GM23338 (cell line): ENCODE data around the gene GRIK4.
A peak's percentile ranks its signal among the peaks of the same experiment; 100 is the strongest.

Experiments used
- CREB1 ChIP-seq: fragments of 250-450 bp; sonication (Bioruptor Pico); IDR thresholded peaks from 2 replicates; pipeline ENCODE4 v1.5.0; 2020; ENCODE audit warnings: low read depth, mild to moderate bottlenecking, moderate library complexity
- EZH2 ChIP-seq: fragments of 200-600 bp; sonication (generic); IDR thresholded peaks from one replicate; pipeline ENCODE4 v1.8.0; 2017; ENCODE audit warnings: antibody characterized with exemption, mild to moderate bottlenecking, low read depth; ENCODE audit not compliant: unreplicated experiment
- POLR2AphosphoS5 ChIP-seq: IDR thresholded peaks from 2 replicates; pipeline ENCODE4 v1.6.1; 2016; ENCODE audit warnings: antibody characterized with exemption, low read depth
- STAT1 ChIP-seq: IDR thresholded peaks from one replicate; pipeline ENCODE4 v1.6.1; 2016; ENCODE audit warnings: antibody characterized with exemption; ENCODE audit not compliant: unreplicated experiment
- ZNF331 ChIP-seq: fragments of 250-450 bp; sonication (Bioruptor Pico); IDR thresholded peaks from 2 replicates; pipeline ENCODE4 v1.5.0; 2020; ENCODE audit warnings: low read depth, mild to moderate bottlenecking, moderate library complexity
- TF ChIP-seq, protein P1 (sequence below), 2 experiments: fragments of 200-600 bp in 1 of 2; sonication (generic) in 1 of 2; conservative IDR thresholded peaks; 2 replicates each; pipeline versions ENCODE4 v1.5.1 to v1.6.1; 2016 to 2017; ENCODE audit warnings: antibody characterized with exemption in 2 of 2, low read depth in 2 of 2, mild to moderate bottlenecking in 2 of 2, moderate library complexity in 1 of 2
- TF ChIP-seq, protein P2 (sequence below): IDR thresholded peaks from one replicate; pipeline ENCODE4 v1.6.1; 2018; ENCODE audit warnings: antibody characterized with exemption; ENCODE audit not compliant: unreplicated experiment
- TF ChIP-seq, protein P3 (sequence below): IDR thresholded peaks from 2 replicates; pipeline ENCODE4 v1.6.1; 2016; ENCODE audit warnings: antibody characterized with exemption
- TF ChIP-seq, protein P4 (sequence below): fragments of 250-450 bp; sonication (Bioruptor Pico); IDR thresholded peaks from 2 replicates; pipeline ENCODE4 v1.5.0; 2020; ENCODE audit warnings: mild to moderate bottlenecking, moderate library complexity

DNA sequence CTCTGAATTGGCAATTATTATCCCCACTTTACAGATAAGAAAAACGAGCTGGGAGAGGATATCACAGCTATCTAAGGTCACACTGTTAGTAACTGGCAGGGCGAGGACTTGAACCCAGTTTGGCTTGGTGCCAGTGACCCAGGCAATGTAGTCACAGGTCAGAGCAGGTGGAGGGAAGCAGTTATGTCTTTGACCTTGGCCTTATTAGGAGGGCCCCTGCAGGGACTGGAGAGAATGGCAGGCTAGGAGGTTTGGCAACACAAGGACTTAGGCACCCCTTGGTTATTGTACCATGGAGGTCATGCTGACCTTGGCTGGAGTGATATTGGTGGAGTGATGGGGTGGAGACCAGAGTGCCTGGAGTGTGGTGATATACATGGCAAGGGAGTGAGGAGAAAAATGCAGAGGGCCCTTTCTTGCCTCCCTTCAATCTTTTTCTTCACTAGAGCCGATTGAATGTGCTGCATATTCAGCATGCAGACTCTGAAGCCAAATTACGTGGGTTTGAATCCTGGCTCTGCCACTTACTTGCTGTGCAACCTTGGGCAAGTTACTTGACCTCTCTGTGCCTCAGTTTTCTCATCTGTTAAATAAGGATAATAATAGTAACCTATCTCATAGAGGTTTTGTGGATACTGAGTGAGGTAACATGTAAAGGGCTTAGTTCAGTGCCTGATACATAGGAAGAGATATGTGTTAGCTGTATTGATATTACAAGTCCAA, 419.7 kb downstream of the GRIK4 start:
- TF ChIP-seq, protein P1, sequence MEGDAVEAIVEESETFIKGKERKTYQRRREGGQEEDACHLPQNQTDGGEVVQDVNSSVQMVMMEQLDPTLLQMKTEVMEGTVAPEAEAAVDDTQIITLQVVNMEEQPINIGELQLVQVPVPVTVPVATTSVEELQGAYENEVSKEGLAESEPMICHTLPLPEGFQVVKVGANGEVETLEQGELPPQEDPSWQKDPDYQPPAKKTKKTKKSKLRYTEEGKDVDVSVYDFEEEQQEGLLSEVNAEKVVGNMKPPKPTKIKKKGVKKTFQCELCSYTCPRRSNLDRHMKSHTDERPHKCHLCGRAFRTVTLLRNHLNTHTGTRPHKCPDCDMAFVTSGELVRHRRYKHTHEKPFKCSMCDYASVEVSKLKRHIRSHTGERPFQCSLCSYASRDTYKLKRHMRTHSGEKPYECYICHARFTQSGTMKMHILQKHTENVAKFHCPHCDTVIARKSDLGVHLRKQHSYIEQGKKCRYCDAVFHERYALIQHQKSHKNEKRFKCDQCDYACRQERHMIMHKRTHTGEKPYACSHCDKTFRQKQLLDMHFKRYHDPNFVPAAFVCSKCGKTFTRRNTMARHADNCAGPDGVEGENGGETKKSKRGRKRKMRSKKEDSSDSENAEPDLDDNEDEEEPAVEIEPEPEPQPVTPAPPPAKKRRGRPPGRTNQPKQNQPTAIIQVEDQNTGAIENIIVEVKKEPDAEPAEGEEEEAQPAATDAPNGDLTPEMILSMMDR (conservative IDR thresholded peaks at IDR 0.05; ENCODE audit: low read depth in 2 of 2) = peak; percentile 33 to 39
- no peak for TF ChIP-seq POLR2AphosphoS5
- TF ChIP-seq, protein P2, sequence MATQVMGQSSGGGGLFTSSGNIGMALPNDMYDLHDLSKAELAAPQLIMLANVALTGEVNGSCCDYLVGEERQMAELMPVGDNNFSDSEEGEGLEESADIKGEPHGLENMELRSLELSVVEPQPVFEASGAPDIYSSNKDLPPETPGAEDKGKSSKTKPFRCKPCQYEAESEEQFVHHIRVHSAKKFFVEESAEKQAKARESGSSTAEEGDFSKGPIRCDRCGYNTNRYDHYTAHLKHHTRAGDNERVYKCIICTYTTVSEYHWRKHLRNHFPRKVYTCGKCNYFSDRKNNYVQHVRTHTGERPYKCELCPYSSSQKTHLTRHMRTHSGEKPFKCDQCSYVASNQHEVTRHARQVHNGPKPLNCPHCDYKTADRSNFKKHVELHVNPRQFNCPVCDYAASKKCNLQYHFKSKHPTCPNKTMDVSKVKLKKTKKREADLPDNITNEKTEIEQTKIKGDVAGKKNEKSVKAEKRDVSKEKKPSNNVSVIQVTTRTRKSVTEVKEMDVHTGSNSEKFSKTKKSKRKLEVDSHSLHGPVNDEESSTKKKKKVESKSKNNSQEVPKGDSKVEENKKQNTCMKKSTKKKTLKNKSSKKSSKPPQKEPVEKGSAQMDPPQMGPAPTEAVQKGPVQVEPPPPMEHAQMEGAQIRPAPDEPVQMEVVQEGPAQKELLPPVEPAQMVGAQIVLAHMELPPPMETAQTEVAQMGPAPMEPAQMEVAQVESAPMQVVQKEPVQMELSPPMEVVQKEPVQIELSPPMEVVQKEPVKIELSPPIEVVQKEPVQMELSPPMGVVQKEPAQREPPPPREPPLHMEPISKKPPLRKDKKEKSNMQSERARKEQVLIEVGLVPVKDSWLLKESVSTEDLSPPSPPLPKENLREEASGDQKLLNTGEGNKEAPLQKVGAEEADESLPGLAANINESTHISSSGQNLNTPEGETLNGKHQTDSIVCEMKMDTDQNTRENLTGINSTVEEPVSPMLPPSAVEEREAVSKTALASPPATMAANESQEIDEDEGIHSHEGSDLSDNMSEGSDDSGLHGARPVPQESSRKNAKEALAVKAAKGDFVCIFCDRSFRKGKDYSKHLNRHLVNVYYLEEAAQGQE = no peak
- TF ChIP-seq, protein P3, sequence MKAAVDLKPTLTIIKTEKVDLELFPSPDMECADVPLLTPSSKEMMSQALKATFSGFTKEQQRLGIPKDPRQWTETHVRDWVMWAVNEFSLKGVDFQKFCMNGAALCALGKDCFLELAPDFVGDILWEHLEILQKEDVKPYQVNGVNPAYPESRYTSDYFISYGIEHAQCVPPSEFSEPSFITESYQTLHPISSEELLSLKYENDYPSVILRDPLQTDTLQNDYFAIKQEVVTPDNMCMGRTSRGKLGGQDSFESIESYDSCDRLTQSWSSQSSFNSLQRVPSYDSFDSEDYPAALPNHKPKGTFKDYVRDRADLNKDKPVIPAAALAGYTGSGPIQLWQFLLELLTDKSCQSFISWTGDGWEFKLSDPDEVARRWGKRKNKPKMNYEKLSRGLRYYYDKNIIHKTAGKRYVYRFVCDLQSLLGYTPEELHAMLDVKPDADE = no peak
- TF ChIP-seq EZH2 = no peak
- no peak for TF ChIP-seq CREB1
- TF ChIP-seq STAT1 = no peak
- TF ChIP-seq, protein P4, sequence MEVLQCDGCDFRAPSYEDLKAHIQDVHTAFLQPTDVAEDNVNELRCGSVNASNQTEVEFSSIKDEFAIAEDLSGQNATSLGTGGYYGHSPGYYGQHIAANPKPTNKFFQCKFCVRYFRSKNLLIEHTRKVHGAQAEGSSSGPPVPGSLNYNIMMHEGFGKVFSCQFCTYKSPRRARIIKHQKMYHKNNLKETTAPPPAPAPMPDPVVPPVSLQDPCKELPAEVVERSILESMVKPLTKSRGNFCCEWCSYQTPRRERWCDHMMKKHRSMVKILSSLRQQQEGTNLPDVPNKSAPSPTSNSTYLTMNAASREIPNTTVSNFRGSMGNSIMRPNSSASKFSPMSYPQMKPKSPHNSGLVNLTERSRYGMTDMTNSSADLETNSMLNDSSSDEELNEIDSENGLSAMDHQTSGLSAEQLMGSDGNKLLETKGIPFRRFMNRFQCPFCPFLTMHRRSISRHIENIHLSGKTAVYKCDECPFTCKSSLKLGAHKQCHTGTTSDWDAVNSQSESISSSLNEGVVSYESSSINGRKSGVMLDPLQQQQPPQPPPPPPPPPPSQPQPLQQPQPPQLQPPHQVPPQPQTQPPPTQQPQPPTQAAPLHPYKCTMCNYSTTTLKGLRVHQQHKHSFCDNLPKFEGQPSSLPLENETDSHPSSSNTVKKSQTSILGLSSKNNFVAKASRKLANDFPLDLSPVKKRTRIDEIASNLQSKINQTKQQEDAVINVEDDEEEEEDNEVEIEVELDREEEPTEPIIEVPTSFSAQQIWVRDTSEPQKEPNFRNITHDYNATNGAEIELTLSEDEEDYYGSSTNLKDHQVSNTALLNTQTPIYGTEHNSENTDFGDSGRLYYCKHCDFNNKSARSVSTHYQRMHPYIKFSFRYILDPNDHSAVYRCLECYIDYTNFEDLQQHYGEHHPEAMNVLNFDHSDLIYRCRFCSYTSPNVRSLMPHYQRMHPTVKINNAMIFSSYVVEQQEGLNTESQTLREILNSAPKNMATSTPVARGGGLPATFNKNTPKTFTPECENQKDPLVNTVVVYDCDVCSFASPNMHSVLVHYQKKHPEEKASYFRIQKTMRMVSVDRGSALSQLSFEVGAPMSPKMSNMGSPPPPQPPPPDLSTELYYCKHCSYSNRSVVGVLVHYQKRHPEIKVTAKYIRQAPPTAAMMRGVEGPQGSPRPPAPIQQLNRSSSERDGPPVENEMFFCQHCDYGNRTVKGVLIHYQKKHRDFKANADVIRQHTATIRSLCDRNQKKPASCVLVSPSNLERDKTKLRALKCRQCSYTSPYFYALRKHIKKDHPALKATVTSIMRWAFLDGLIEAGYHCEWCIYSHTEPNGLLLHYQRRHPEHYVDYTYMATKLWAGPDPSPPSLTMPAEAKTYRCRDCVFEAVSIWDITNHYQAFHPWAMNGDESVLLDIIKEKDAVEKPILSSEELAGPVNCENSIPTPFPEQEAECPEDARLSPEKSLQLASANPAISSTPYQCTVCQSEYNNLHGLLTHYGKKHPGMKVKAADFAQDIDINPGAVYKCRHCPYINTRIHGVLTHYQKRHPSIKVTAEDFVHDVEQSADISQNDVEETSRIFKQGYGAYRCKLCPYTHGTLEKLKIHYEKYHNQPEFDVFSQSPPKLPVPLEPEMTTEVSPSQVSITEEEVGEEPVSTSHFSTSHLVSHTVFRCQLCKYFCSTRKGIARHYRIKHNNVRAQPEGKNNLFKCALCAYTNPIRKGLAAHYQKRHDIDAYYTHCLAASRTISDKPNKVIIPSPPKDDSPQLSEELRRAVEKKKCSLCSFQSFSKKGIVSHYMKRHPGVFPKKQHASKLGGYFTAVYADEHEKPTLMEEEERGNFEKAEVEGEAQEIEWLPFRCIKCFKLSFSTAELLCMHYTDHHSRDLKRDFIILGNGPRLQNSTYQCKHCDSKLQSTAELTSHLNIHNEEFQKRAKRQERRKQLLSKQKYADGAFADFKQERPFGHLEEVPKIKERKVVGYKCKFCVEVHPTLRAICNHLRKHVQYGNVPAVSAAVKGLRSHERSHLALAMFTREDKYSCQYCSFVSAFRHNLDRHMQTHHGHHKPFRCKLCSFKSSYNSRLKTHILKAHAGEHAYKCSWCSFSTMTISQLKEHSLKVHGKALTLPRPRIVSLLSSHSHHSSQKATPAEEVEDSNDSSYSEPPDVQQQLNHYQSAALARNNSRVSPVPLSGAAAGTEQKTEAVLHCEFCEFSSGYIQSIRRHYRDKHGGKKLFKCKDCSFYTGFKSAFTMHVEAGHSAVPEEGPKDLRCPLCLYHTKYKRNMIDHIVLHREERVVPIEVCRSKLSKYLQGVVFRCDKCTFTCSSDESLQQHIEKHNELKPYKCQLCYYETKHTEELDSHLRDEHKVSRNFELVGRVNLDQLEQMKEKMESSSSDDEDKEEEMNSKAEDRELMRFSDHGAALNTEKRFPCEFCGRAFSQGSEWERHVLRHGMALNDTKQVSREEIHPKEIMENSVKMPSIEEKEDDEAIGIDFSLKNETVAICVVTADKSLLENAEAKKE (CRISPR knock-in tag) = no peak
- TF ChIP-seq ZNF331 = no peak
